ENCODE measurements around the gene NPIPB6.

The NPIPB6 gene

GRCh38 chr16:28297308-28297707 is 66.0 kb downstream of the NPIPB6 start:
- no peak for DNase-seq

GRCh38 chr16:28295276-28295675 is 68.0 kb downstream of the NPIPB6 start:
- DNase-seq: no peak

GRCh38 chr16:28294201-28294600 is 69.1 kb downstream of the NPIPB6 start:
- DNase-seq: no peak

- DNase-seq: no peak
Observed at GRCh38 chr16:28293601-28293960, 69.7 kb downstream of the NPIPB6 start.

GRCh38 chr16:28292731-28293600 is 70.3 kb downstream of the NPIPB6 start:
- no peak for DNase-seq

Measured in fibroblast of upper back skin (primary cell).